Measurements from ENCODE around the gene SALL2. TPM values are rescaled to one million over a fixed set of nuclear protein-coding genes. Genes with fewer than 3 reads are reported as not detected.
A peak's percentile ranks its signal among the peaks of the same experiment; 100 is the strongest.

SALL2 gene
- total RNA-seq, 4 donors from 2014 or later, result 1.4 to 5.0 (median 4.0) TPM

GRCh38 chr14:21505012-21505553 lies 21.1 kb downstream of the SALL2 start:
- H3K27ac ChIP-seq, result no peak overlapping the region
- H3K4me3 ChIP-seq, result no peak overlapping the region
- H3K36me3 ChIP-seq, result peaks cover 0 to 31% (median 0%) of the 10 kb centered on the region in 3 donors
- TF ChIP-seq, protein P1, sequence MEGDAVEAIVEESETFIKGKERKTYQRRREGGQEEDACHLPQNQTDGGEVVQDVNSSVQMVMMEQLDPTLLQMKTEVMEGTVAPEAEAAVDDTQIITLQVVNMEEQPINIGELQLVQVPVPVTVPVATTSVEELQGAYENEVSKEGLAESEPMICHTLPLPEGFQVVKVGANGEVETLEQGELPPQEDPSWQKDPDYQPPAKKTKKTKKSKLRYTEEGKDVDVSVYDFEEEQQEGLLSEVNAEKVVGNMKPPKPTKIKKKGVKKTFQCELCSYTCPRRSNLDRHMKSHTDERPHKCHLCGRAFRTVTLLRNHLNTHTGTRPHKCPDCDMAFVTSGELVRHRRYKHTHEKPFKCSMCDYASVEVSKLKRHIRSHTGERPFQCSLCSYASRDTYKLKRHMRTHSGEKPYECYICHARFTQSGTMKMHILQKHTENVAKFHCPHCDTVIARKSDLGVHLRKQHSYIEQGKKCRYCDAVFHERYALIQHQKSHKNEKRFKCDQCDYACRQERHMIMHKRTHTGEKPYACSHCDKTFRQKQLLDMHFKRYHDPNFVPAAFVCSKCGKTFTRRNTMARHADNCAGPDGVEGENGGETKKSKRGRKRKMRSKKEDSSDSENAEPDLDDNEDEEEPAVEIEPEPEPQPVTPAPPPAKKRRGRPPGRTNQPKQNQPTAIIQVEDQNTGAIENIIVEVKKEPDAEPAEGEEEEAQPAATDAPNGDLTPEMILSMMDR (IDR thresholded peaks at IDR 0.05), result no peak
- no peak for TF ChIP-seq POLR2A (IDR thresholded peaks at IDR 0.05)
- H3K9me3 ChIP-seq, result no peaks in the 10 kb centered on the region
- no peak for DNase-seq
- peaks cover 0 to 17% (median 2%) of the 10 kb centered on the region in 4 donors for H3K4me1 ChIP-seq
- H3K27me3 ChIP-seq, result no peaks in the 10 kb centered on the region

GRCh38 chr14:21503376-21503775 lies 22.8 kb downstream of the SALL2 start:
- peaks cover 0 to 6% (median 0%) of the 10 kb centered on the region in 4 donors for H3K4me1 ChIP-seq
- DNase-seq, result no peak
- no peak overlapping the region for H3K4me3 ChIP-seq
- H3K27me3 ChIP-seq, result no peaks in the 10 kb centered on the region
- peaks cover 0 to 48% (median 0%) of the 10 kb centered on the region in 3 donors for H3K36me3 ChIP-seq
- no peak for TF ChIP-seq POLR2A (IDR thresholded peaks at IDR 0.05)
- TF ChIP-seq, protein P1 (IDR thresholded peaks at IDR 0.05), result no peak
- no peak overlapping the region for H3K27ac ChIP-seq
- no peaks in the 10 kb centered on the region for H3K9me3 ChIP-seq

DNA sequence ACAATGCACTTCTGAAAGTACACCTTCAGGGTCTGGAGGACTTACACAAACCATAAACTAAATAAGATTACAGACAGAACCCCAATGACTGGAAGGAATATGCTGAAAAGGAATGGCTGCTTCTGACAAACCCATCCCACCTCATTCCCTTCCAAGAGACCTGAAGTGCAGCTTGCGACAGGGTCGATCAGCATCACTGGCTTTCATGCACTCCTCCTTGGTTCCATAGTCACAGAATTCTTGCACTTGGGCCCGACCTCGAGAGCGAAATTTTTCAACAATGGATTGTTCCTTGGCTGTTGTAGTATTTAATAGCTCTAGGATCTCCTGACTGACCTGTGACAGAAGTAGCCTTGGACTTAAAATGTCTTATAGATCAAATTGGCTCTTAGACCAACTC lies 24.6 kb downstream of the SALL2 start:
- no peak for DNase-seq
- H3K27me3 ChIP-seq, result no peaks in the 10 kb centered on the region
- H3K27ac ChIP-seq, result no peak overlapping the region
- no peak for TF ChIP-seq POLR2A (IDR thresholded peaks at IDR 0.05)
- TF ChIP-seq, protein P1 (IDR thresholded peaks at IDR 0.05), result no peak
- peaks cover 0 to 54% (median 0%) of the 10 kb centered on the region in 3 donors for H3K36me3 ChIP-seq
- H3K9me3 ChIP-seq, result no peaks in the 10 kb centered on the region
- no peak overlapping the region for H3K4me3 ChIP-seq
- H3K4me1 ChIP-seq, result peaks cover 0 to 6% (median 0%) of the 10 kb centered on the region in 4 donors

DNA sequence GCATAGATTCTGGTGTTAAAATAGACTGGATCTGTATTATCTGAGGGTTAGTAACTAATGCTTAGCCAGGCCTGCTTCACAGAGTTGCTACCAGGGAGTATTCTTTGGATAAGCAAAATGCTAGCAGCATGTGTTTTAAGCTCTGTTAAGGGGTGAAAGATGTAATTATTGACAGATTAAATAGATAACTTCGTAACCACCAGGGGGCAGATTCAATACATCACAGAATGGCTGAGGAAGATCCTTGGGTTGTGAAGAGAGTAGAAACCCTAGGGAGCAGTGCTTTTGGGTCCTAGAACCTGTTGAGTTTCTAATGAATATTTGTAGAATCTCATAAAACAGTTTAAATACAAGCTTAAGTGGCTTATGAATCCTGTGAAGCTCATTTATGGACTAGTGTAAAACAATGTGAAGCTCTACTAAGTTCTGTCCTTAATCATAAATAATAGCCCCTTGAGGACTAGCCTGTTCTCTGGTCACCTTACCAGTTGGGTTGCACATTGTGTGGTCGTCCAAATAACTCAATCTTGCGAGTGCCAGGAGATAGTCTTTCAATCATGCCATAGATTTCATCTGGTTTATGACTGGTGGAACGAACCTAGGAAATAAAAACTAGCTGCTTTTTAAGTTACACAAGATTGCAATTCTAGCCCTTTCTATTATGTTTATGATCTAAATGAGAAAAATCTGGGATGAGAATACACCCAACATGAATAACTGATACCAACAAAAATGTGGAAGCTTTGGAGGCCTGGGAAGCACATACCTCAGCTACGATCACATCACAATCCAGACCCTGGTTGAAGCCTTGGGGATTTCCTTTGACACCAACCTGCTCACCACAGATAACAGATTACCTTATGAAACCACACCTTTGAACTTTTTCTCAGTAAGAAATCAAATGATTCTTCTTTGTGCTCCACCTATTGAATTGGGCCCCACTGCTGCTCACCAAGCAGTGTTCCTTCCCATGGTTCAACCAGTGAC lies 27.3 kb downstream of the SALL2 start:
- DNase-seq, result no peak
- H3K4me3 ChIP-seq, result no peak overlapping the region
- TF ChIP-seq POLR2A (IDR thresholded peaks at IDR 0.05), result no peak
- TF ChIP-seq, protein P1 (IDR thresholded peaks at IDR 0.05), result peak in 4 of 6 experiments; percentile 47 to 67 (median 62)
- H3K27ac ChIP-seq, result no peak overlapping the region
- peaks cover 0 to 82% (median 0%) of the 10 kb centered on the region in 3 donors for H3K36me3 ChIP-seq
- no peaks in the 10 kb centered on the region for H3K9me3 ChIP-seq
- H3K27me3 ChIP-seq, result no peaks in the 10 kb centered on the region
- no peaks in the 10 kb centered on the region for H3K4me1 ChIP-seq

- H3K27me3 ChIP-seq, result no peaks in the 10 kb centered on the region
- no peak for DNase-seq
- TF ChIP-seq, protein P1 (IDR thresholded peaks at IDR 0.05), result no peak
- no peak for TF ChIP-seq POLR2A (IDR thresholded peaks at IDR 0.05)
- H3K9me3 ChIP-seq, result no peaks in the 10 kb centered on the region
- H3K27ac ChIP-seq, result no peak overlapping the region
- no peaks in the 10 kb centered on the region for H3K4me1 ChIP-seq
- H3K4me3 ChIP-seq, result no peak overlapping the region
- H3K36me3 ChIP-seq, result peaks cover 0 to 87% (median 0%) of the 10 kb centered on the region in 3 donors
Observed at GRCh38 chr14:21496453-21496852, 29.7 kb downstream of the SALL2 start.

Data from Peyer's patch (tissue), 4 donors.